ENCODE measurements around the gene PRKCA.
"Not testable (repeated sequence)": the region's sequence is repeated elsewhere in the genome, so short reads cannot be mapped to it uniquely, and the experiment has no call there.

The PRKCA gene

DNA sequence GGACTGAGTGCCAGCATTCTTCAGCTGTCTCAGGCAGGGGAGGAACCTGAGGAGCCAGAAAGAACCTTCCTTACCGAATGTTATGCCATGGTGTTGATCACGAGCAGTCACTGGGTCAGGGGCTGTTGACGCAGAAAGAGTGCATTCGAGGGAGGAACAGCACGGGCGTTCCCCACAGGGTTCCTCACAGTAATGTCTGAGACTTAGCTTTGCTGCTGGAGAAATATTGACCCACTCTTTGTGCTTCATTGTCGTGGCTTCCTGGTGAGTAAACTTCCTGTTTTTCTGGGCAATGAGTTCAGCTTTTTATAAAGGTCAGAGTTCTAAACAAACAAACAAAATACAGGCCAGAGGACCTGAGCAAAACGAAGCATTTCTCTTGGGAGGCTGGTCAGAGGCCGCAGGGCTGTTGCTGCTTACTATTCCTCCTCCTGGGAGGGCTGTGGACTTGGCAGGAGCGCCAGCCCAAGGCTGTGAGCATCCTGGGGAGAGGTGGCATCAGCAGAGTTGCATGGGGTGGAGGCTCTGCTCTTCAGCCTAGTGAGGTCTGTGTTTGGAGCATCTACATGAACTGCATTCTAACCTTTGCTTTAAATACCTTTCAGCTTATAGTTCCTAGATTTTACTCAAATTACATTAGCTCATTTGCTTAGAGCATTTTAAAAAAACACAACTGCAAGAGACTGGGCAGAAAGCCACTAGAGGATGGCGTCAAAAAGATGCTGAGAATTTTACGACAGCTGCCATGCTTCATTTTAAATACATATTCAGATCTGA is 389.4 kb downstream of the PRKCA start:
- DNase-seq: peak in 1 of 5 experiments; percentile 47

DNA sequence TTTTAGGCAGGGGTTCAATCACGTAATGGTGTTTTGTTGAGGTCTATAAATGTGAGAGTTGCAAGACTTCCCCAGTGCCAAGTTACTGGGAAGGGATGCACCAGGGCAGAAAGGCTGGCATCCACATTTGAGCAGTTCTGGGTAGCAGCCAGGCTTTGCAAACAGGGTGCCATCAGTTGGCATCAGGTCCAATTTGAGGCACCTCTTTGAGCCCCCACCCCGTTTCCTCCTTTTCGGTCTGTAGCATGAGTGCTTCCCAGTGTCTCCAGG is 389.9 kb downstream of the PRKCA start:
- DNase-seq: no peak

DNA sequence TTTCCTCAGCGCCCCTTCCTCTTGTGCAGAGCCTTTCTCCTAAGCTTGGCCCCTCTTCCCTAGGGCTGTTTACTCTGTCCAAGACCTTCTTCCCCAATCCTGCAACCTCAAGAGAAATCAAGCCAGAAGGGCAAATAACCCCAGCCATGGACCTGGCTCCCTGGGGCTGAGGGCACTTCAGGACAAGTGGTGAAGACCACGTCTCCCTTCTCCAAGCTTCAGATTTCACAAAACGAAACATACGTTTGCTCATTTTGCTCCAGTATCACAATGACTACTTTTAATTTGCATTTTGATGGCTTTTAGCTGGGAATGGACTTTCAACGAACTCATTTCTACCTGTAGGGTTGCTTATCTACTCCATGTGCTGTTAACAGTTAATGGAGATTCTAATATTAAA is 392.7 kb downstream of the PRKCA start:
- DNase-seq: no peak

DNA sequence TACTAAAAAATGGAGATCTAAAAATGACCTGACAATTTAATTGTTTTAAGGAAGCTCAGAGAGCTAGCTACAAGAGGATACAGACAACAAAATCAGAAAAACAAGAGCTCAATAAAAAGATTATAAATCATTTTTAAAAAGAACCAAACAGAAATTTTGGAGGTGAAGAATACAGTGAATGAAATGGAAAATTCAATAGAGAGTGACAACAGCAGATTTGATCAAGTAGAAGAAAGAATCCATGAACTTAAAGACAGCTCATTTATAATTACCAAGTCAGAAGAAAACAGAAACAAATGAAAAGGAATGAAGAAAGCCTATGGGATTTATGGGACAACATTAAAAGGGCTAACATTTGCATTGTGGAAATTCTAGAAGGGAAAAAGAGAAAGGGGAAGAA is 395.9 kb downstream of the PRKCA start:
- DNase-seq: no peak

DNA sequence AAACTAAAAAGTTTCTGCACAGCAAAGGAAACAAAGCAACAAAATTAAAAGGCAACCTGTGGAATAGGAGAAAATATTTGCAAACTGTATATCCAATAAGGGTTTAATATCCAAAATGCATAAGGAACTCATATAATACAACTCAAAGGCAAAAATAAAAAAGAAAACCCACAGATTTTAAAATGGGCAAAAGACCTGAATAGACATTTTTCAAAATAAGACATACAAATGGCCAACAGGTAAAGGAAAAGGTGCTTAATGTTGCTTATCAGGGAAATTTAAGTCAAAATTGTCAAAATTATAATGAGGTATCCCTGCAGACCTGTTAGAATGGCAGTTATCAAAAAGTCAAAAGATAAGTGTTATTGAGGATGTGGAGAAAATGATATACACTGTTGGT is 399.0 kb downstream of the PRKCA start:
- DNase-seq: no peak

DNA sequence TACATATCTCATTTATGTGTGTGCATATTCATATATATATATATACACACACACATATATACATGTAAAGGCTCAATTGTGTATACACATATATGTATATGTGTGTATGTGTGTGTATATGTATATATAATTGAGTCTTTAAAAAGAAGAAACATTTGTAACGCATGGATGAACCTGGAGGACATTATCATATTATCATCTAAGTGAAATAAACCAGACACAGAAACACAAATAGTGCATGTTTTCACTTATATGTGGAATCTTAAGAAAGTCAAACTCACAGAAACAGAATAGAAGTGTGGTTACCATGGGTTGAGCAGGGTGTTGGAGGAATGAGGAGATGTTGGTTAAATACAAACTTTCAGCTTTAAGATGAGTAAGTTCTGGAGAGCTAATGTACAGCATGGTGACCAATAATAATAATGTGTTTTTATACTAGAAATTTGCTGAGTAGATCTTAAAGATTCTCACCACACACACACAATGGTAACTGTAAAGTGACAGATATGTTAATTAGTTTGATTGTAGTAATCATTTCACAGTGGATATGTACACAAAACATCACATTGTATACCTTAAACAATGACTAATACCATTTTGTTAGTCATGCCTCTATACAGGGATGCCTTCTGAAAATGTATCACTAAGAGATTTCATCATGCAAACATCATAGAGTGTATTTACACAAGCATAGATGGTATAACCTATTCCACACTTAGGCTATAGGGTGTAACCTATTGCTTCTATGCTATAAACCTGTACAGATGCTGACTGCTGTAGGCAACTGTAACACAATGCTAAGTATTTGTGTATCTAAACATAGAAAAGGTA is 399.9 kb downstream of the PRKCA start:
- DNase-seq: peak in 1 of 5 experiments; percentile 18

DNA sequence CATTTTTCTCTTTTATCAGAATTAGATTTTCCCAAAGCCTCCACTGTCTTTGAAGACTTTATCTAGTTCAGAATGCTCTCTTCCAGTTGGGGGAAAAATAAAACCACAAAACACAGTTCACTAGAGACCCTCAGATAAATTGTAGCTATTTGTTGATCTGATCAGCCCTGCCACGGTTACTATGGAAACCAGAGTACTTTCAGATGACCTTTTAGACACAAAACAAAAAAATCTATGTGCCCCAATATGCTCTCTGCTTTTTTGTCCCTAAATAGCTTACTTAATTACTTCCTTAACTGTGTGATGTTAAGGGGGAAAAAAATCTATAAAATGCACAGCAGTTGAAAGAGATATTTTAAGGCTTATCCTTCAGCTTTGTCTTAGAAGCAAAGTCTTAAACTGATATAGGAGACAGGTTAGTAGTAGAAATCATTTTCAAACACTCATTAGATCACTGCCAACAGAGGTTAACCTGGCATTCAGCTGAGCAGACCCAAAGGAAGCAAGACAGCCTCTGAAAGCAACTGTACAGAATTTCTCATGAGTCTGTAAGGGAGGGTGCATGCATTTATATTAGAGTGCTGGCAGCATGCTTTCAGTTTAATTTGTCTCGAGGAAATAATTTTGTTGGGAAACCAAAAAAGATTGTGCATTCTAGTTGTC is 402.6 kb downstream of the PRKCA start:
- no peak for DNase-seq

DNA sequence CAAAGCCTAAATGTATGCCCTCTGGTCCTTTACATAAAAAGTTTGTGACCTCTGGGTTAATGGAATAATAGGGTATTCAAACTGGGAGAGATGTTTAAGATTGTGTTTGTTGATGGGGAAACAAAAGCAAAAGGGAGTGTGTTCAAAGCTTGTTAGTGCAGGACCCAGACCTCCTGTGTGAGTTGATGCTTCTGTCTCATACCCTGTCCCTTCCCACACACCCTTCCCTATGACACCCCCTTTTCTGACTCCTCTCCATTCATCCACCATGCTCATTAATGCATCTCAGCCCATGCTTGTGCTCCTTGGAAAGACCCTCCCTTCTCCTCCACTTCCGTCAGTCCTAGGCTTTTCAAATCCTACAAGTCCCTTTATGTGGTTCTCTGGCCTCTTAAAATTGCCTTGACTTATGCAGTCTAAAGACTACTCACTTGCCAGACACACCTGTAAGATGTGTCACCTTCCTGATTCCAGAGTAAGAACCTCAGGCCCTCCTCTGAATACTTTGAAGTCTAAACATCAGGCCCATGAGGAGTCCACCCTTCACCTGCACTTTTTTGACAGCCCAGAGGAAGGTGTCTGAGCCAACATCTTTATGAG is 404.5 kb downstream of the PRKCA start:
- DNase-seq: no peak

DNA sequence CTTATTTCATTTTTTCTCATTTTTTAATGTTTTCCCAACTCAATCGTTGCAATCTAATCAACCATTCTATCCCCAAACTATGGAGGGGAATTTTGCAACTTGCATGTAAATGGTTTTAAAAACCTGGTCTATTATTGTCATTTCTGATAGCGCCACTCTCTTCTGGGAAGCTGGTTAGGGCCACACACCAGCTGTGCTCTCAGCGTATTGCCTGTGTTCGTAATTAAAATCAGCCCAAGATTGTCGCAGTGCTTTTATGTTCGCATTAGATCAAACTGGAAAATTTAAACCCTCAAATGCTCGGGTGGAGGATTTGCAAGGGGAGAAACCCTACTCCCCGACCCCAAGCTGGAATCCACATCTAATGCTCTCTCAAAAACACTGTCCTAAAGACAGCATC is 409.0 kb downstream of the PRKCA start:
- DNase-seq: no peak

DNA sequence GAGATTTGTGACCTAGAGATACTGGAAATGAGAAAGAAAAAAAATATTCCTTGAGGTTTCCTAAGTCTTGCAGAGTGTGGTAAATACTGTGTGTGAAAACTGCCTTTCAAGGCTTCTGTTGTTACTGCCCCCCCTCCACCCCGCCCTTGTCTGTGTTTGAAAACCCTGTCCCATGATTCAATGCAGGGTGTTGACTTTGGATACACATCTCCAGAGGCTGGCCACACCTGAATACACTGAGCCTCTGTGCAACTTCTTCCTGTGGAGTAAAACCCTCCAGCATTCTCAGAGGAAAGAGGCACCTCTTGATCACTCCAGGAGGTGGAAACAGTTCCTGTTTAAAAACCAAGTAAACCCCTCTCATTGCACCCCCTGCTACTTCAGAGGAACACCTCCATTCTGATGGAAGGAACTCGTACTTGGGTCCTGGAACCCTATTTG is 409.5 kb downstream of the PRKCA start:
- no peak for DNase-seq

DNA sequence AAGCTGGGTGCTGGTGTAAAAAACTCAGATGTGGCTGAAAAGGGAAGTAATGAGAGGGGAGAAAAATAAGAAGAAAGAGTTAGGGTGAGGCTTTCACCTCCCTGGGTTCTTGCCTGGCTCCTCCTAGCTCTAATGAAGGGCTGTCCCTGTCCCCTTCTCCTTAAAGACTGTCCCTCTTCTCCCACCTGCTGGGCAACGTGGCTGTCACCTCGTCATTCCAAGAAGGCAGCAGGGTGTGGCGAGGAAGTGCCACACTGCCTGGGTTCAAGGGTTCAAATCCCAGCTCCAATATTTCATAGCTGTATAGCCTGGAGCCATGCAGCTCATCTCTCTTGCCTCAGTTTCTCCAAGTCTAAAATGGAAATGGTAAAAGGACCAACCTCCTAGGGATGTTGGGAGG is 410.0 kb downstream of the PRKCA start:
- DNase-seq: no peak

DNA sequence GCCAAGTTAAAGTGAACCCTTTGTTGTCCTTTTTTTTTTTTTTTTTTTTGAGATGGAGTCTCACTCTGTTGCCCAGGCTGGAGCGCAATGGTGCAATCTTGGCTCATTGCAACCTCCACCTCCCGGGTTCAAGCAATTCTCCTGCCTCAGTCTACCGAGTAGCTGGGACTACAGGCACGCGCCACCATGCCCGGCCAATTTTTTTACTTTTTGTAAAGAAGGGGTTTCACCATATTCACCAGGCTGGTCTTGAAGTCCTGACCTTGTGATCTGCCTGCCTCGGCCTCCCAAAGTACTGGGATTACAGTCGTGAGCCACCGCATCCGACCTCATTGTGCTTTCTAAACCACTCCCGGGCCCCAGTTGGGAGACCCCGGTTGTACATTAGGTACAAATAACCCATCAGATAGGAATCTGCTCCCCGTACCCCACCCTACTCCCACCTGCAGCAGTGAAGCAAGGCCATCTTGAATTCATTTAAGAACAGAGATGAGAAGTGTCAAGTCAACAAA is 410.7 kb downstream of the PRKCA start:
- DNase-seq: not testable (repeated sequence)

DNA sequence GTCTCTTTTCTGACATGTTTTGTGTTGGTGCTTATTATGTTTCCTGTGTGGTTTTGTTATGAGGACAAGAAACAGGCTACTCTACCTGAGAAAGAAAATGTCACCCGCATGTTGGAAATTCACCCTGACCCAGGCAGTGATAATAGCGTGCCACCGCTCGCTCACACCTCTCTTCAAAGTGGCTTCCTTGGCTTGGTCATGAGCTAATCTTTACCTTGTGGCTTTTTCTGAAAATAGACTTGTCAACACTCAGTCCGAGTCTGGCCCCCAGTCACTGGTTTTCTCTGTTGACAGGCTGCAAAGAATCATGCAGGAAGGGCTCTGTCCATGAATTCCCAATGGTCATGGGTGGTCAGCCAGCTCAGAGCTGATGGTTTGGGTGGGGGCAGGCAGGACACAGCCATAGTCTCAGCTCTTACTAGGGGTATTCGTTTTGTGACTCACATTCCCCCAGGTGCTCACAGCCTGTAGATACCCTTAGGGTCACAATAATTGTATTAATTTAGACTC is 411.2 kb downstream of the PRKCA start:
- peak in 2 of 5 experiments; percentile 25 to 57 for DNase-seq

DNA sequence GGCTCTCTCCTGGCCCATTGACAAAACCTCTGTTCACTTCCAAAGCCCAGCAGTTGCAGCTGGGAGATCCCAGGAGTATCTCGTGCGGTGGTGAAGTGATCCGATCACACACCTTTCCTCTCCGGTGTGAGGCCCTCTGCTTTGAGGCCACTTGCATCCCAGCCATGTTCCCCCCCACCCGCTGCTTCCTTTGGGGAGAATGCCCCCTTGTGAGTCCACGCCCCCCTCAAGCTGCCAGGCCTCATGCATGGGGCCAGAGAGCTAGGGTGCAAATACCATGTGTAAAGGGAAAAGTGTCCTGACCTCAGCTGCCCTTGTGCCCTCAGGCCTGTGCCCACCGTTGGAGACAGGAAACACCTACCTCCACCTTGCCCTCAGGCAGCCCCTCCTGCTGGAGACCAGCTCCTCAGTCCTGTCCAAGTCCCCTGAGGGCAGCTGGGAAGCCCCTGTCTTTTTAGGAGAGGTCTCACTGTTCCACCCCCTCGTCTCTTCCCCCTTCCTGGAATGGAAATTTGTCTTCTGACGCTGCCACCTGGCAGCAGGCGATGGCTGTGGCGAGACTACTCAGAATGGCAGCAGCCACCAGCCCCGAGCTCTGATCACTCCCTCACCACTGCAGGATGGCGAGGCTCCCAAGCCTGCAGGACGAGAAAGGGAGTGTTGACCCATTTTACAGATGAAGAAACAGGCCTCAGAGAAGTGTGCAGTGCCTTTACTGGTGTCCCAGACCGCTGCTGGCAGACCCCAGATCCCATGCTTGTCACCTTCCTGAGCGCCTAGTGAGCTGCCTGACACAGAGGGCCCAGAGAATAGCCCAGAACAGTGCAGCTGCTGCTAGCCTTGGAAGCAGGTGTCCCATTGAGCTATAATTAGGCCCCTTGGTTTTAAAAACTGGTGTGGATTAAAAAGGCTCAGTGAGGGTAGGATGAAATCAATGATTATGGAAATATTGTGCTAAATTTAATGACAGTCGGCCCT is 411.9 kb downstream of the PRKCA start:
- DNase-seq: no peak

DNA sequence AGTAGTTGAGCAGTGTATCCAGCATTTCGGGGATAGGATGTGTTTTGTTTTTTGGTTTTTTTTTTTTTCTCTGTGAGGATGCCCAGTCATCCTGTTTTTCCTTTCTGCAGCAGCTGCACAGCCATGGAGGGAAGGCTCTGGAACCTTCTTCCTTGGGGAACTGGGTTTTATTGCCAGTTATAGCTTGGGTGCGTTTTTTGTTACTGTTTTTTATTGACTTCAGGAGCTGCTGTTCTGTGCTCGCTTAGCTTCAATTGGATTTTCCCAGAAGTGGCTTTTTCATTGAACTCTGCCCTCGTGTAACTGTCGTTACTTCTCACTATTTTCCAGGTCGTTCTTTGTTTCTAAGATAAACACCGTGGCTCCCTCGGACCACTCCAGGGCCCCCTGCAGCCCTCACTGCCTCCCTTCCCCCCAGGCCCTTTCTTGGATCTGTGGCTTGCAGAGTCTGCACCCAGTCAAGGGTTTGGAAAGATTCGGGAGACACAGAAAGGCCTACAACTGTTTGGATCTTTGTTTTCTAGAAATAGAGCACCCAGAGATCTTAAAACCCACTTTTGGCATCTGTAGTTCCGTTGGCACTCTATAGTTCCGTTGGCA is 412.8 kb downstream of the PRKCA start:
- no peak for DNase-seq

DNA sequence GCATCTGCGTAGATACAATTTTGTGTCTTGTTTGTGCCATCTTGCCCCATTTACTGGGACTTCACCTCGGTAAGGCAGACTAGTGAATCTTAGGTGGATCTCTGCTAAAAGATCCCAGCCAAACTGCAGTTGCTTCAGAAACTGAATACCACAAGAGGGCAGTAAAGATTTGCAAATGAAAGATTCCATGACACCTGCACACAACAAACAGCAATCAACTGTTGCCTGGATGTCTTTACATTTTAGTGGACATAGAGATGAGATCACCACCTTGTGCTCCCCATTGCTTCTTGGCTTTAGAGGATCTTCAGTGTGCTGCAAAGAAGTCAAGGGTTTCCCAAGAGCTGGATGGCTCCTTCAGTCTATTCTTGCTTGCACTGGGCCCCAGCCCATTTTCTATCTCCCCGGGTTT is 413.3 kb downstream of the PRKCA start:
- peak in 2 of 5 experiments; percentile 16 to 69 for DNase-seq

DNA sequence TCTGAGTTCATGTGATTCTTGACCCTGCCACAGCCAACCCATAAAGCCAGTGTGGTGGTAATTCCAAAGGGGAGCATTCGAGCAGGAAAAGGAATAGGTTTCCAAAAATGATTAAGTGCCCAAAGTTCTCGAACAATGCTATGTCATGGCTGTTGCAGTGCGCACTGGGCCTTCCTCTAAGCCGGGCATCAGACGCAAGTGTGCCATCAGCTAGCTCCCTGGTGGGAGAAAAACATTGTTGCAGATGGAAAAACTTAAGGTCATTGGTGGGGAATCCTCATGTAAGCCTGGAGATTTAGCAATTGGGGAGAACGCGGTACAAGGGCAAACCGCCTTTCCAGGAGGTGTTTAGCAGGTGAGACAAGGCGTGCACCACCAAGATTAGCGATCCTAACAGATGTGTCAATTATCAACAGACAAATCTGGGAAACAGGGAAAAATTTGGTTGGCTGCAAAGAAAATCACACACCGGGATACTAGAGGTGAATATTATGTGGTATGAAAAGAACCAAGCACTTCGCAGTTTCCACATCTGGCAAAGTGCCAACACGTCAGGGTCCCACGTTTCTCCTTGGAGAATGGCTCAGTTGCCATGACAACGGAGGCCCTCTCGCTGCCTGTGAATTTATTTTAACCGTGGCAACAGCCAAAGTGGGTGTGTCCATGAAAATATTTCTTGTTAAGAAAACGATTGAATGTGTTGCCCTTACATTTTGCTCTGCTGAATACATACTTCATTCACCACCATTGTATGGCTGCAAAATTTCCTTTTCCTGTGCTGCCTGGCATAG is 414.0 kb downstream of the PRKCA start:
- DNase-seq: no peak

DNA sequence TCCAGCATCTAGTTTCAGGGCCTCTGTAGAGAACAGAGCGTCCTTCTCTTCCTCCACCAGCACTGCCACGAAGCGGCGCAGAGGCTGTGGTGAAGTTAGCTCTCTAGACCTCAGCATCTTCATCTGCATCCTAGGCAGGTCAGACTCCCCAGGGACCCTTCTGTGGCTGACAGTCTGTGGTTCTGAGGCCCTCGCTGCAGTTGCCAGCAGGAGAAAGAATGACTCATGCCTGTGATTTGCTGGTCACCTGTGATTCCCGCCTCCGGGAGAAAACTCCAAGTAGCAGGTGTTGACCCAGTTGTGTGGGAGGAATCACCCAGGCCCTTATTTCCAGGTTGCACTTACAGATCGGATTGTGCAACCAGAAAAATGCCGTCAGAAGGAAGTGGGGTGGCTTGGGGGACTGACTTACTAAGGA is 415.2 kb downstream of the PRKCA start:
- DNase-seq: no peak

DNA sequence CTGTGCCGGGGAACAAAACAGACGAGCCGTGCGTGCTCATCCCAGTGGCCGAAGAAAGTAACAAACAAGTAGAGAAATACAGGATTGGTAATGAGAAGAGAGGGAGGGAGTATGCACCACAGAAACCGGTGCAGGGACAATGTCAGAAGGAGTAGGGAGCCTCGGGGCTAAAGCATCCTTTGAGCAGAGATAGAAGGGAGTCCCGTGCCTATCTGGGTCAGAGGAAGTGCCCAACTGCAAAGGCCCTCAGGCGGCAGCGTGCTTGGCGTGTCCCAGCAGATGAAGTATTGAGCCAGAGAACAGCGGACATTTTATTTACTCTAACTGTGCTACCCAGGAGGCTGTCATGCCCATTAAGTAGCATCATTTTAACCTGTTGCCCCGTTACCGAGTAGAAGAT is 417.6 kb downstream of the PRKCA start:
- no peak for DNase-seq

DNA sequence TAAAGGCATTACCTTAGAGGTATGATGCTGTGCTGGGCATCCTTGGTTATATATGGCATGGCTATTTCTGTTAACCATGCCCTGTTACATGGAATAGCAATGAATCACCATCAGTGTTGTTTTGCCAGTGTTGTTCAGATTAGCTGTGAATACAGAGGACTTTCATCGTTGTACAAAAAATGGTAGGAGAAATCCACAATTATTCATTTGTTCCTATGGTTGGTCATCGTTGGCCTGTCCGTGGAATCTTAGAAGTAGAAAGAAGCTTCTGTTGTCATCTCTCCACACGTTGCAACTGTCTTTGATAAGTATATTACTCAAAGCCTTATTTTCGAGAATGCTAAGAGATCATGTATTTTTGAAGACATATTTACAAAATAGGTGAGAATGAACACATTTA is 418.2 kb downstream of the PRKCA start:
- DNase-seq: no peak
